ENCODE results near the gene PIP5KL1.

Gene PIP5KL1

DNA sequence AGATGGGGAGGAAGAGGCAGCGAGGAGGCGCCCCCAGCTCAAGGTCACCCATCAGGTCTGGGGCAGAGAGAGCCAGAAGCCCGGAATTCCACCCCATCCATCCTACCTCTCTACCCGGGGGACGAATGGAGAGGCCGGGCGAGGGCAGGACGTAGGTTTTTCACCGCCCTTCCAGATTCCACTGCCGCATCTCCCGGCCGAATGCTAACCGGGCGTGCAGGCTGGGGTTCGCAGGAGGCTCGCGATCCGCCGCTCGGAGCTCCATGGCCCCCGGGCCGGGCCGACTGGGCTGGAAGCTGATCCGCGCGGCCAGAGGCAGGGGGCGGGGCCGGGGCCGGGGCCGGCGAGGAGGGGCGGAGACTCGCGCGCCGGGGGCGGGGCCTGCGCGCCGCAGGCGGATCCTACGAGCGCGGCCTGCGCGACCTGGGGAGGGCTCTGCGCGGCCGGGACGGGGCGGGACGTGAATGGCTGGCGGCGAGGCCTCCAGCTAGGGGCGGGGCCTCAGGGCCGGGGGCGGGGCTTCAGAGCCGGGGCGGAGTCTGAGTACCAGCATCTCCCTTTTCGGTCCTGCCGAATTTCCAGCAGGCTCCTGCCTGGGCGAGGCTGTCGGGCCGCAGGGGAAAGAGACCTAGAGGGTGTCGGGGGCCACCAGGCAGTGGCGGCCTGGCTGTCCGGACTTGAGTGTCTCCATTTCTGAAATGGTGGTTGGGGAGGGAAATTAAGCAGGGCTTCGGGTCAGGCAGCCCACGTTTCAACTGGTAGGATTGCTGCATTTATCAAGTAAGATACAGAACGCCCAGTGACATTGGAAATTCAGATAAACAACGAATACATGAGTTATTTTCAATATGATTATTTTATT lies 13.6 kb downstream of the PIP5KL1 start, which contains the start of gene ST6GALNAC4:
Gene ST6GALNAC4, minus strand, starts transcription at position 322 of the 862 bp plus-strand sequence. CDS start 622 bp downstream, outside the sequence.
- Histone ChIP-seq H3K27me3 (ENCODE audit: insufficient read depth, low read length) (peaks cover 18% of the 10 kb centered on the region), H3K27ac (ENCODE audit: low read depth, low read length) (no peak within 1 kb of the TSS), H3K4me3 (ENCODE audit: low read length) (peak within 1 kb of the TSS; percentile 90), H3K9ac (ENCODE audit: low read depth, low read length) (peak within 1 kb of the TSS; percentile 64), H3K4me1 (ENCODE audit: insufficient read depth, low read length) (peaks cover 7% of the 10 kb centered on the region; the same call in 1 of the 2 replicates), H3K36me3 (ENCODE audit: insufficient read depth, low read length) (no peaks in the 10 kb centered on the region), H3K9me3 (ENCODE audit: insufficient read depth, low read depth, low read length) (no peaks in the 10 kb centered on the region)
- 4% methylated on average over 70 of the region's 71 CpGs for WGBS

DNA sequence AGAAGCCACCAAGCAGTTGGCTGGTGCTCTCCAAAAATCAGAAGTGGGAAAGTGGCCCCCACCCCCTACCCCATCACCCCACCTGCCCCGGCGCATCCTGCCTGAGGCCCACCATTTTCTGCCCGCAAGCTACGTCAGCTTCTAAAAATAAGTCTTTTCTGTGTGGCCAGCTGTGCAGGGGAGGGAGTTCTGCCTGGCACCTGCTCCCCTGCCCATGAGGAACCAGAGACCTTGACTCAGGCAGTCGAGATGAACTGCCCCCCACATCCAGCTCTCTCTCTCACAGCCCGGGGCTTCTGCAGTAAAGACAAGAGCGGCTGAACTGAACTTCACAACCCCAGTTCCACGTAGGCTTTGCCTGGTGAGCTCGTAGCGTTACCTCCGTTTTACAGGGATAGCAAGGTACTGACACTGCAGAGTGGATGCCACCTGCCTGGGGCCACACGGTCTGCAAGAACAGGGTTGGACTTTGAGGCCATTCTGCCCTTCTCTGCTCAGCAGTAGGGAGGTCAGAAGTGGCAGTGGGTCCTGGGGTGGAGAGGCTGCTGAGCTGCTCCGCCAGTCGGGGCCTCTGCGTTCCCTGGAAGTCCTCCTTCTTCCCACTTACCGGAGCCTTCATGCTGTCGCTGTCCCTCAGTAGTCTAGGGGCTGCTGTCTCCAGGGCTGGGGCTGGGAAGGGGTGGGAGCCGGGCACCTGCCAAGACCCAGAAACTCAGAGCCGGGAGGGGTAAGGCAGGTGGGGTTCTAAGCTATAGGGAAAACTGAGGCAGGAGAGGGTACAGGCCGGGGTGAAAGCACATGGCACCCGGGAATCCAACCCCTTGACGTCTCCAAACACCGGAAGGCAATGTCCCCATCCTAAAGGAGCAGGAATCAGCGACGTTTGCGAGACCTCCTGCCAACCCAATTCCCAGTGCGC lies 14.5 kb downstream of the PIP5KL1 start:
- H3K27me3 ChIP-seq (ENCODE audit: insufficient read depth, low read length), result peaks cover 14% of the 10 kb centered on the region
- peaks cover 7% of the 10 kb centered on the region; the same call in 1 of the 2 replicates for H3K4me1 ChIP-seq (ENCODE audit: insufficient read depth, low read length)
- H3K36me3 ChIP-seq (ENCODE audit: insufficient read depth, low read length), result no peaks in the 10 kb centered on the region
- H3K9ac ChIP-seq (ENCODE audit: low read depth, low read length), result peak overlapping the region; percentile 64
- no peak overlapping the region for H3K27ac ChIP-seq (ENCODE audit: low read depth, low read length)
- WGBS, result 52% methylated on average over 27 of the region's 27 CpGs
- no peaks in the 10 kb centered on the region for H3K9me3 ChIP-seq (ENCODE audit: insufficient read depth, low read depth, low read length)
- peak overlapping the region; percentile 90 for H3K4me3 ChIP-seq (ENCODE audit: low read length)

DNA sequence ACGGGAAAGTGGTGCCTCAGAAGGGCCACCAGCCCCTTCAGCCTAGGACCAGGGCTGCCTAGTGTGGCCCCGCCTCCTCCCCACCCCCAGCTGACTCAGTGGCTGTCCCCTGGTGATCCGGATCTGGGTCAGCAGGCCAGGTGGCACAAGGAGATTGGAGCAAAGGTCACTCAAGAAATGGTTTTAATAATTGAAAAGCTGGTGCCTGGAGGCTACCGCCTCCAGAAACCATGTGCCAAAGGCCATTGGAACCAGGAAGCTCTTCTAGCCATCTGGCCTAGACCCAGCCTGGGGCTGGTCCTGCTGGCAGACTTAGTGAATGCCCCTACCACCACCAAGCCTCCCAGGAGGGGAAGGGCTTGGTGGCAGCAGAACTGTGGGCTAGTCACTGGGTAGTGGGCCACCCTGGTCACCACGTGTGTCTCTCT lies 15.2 kb downstream of the PIP5KL1 start:
- H3K27me3 ChIP-seq (ENCODE audit: insufficient read depth, low read length), result peaks cover 12% of the 10 kb centered on the region
- no peak overlapping the region for H3K27ac ChIP-seq (ENCODE audit: low read depth, low read length)
- no peaks in the 10 kb centered on the region for H3K36me3 ChIP-seq (ENCODE audit: insufficient read depth, low read length)
- H3K9ac ChIP-seq (ENCODE audit: low read depth, low read length), result no peak overlapping the region
- no peaks in the 10 kb centered on the region for H3K9me3 ChIP-seq (ENCODE audit: insufficient read depth, low read depth, low read length)
- whole genome bisulfite sequencing, result 86% methylated on average over 5 of the region's 5 CpGs
- H3K4me1 ChIP-seq (ENCODE audit: insufficient read depth, low read length), result peaks cover 7% of the 10 kb centered on the region; the same call in 1 of the 2 replicates
- no peak overlapping the region for H3K4me3 ChIP-seq (ENCODE audit: low read length)

DNA sequence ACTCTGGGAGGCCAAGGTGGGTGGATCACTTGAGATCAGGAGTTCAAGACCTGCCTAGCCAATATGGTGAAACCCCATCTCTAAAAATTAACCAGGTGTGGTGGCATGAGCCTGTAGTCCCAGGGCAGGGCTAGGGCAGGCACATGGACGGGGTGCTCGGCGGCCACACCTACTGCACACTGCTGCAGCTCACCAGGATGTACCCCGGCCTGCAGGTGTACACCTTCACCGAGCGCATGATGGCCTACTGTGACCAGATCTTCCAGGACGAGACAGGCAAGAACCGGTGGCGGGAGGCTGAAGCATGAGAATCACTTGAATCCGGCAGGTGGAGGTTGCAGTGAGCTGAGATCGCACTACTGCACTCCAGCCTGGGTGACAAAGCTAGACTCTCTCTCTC lies 16.9 kb downstream of the PIP5KL1 start:
- peaks cover 7% of the 10 kb centered on the region; the same call in 1 of the 2 replicates for H3K4me1 ChIP-seq (ENCODE audit: insufficient read depth, low read length)
- no peak overlapping the region for H3K4me3 ChIP-seq (ENCODE audit: low read length)
- H3K27me3 ChIP-seq (ENCODE audit: insufficient read depth, low read length), result peaks cover 12% of the 10 kb centered on the region
- no peak overlapping the region for H3K9ac ChIP-seq (ENCODE audit: low read depth, low read length)
- no peaks in the 10 kb centered on the region for H3K9me3 ChIP-seq (ENCODE audit: insufficient read depth, low read depth, low read length)
- no peak overlapping the region for H3K27ac ChIP-seq (ENCODE audit: low read depth, low read length)
- no peaks in the 10 kb centered on the region for H3K36me3 ChIP-seq (ENCODE audit: insufficient read depth, low read length)
- WGBS, result 95% methylated on average over 11 of the region's 11 CpGs

DNA sequence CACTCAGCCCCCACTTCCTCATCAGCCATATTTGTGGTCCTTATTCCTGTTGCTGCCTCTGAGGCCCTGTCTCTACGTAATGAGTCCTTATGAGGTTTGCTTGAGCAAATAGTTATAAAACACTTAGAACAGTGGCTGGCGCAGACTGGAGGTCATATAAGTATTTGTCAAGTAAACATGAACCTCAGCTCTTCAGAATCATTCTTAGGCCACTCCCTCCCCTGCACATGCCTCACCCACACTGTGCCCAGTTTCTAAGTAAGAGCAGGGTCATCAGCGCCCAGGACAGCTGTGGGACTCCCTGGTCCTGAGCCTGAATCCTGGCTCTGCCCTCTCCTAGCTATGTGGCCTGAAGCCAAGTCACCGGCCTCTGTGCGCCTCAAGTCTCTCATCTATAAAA lies 17.7 kb downstream of the PIP5KL1 start:
- no peaks in the 10 kb centered on the region for H3K9me3 ChIP-seq (ENCODE audit: insufficient read depth, low read depth, low read length)
- peaks cover 7% of the 10 kb centered on the region; the same call in 1 of the 2 replicates for H3K4me1 ChIP-seq (ENCODE audit: insufficient read depth, low read length)
- no peak overlapping the region for H3K27ac ChIP-seq (ENCODE audit: low read depth, low read length)
- H3K27me3 ChIP-seq (ENCODE audit: insufficient read depth, low read length), result peaks cover 12% of the 10 kb centered on the region
- H3K36me3 ChIP-seq (ENCODE audit: insufficient read depth, low read length), result no peaks in the 10 kb centered on the region
- WGBS, result 93% methylated on average over 5 of the region's 5 CpGs
- no peak overlapping the region for H3K4me3 ChIP-seq (ENCODE audit: low read length)
- no peak overlapping the region for H3K9ac ChIP-seq (ENCODE audit: low read depth, low read length)

DNA sequence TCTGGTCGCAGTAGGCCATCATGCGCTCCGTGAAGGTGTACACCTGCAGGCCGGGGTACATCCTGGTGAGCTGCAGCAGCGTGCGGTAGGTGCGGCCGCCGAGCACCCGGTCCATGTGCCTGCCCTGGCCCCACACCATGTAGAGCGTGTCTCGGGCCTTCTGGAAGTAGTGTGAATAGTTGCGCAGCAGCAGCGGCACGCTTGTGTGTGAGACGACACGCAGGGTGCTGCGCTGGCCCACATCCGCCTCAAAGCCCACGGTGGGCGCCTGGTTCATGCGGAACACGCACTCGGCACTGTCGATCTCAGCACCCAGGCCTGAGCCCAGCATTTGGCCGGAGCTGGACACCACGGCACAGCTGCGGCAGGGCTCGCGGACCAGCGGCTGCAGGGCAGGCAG lies 18.3 kb downstream of the PIP5KL1 start:
- 96% methylated on average over 31 of the region's 31 CpGs for WGBS
- Histone ChIP-seq H3K9ac (ENCODE audit: low read depth, low read length) (no peak overlapping the region), H3K9me3 (ENCODE audit: insufficient read depth, low read depth, low read length) (no peaks in the 10 kb centered on the region), H3K27me3 (ENCODE audit: insufficient read depth, low read length) (peaks cover 12% of the 10 kb centered on the region), H3K4me1 (ENCODE audit: insufficient read depth, low read length) (peaks cover 6% of the 10 kb centered on the region; the same call in 1 of the 2 replicates), H3K36me3 (ENCODE audit: insufficient read depth, low read length) (no peaks in the 10 kb centered on the region), H3K4me3 (ENCODE audit: low read length) (no peak overlapping the region), H3K27ac (ENCODE audit: low read depth, low read length) (no peak overlapping the region)

DNA sequence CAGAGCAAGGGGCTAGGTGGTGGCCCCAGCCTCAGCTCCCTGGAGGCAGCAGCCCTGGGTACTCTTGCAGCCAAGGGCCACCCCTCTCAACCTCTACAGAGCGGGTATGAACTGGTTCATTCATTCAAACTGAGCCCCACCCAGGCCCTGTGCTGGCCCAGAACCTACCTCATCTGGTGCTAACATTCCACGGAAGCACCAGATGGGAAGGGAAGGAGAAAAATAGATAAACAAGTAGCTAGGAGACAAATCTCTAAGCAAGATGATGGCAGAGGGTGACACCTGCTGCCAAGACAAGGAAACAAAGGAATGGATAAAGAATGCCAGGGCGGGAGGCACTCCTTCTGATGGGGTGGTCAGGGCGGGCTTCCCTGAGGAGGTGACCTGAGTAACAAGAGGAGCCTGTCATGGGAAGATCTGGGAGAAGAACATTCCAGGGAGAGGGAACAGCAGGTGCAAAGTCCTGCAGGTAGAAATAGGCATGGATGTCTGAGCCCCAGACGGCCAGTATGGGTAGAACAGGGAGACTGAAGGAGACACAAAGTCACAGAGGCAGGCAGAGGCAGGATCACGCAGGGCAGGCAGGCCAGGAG lies 19.9 kb downstream of the PIP5KL1 start:
- Histone ChIP-seq H3K27me3 (ENCODE audit: insufficient read depth, low read length) (peaks cover 2% of the 10 kb centered on the region; the same call in 1 of the 2 replicates), H3K4me3 (ENCODE audit: low read length) (no peak overlapping the region), H3K9me3 (ENCODE audit: insufficient read depth, low read depth, low read length) (no peaks in the 10 kb centered on the region), H3K36me3 (ENCODE audit: insufficient read depth, low read length) (no peaks in the 10 kb centered on the region), H3K9ac (ENCODE audit: low read depth, low read length) (no peak overlapping the region), H3K4me1 (ENCODE audit: insufficient read depth, low read length) (no peaks in the 10 kb centered on the region), H3K27ac (ENCODE audit: low read depth, low read length) (no peak overlapping the region)
- WGBS, result 78% methylated on average over 6 of the region's 6 CpGs

DNA sequence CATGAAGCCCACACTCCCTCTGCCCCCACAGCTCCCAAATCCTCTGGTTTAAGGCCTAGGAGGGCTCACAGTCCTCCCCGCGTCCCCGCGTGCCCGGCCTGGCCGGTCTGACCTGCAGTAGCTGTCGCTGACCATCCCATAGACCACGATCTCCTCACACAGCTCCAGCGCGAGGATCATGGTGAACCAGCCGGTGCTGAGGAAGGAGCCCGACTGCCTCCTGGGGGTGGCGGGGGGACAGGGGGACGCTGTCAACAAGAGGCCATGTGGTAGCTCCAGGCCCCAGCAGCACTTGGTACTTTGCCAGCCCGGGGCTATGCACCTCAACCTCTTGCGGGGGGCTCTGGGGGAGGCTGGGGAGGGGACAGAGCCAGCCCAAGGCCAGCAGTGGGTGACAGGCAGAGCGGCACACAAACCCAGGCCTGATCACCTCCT lies 20.7 kb downstream of the PIP5KL1 start:
- WGBS, result 92% methylated on average over 17 of the region's 17 CpGs
- 0 out of 2 replicates have a peak, but pooled peaks cover 1% of the 10 kb centered on the region for H3K4me1 ChIP-seq (ENCODE audit: insufficient read depth, low read length)
- no peak overlapping the region for H3K4me3 ChIP-seq (ENCODE audit: low read length)
- H3K27me3 ChIP-seq (ENCODE audit: insufficient read depth, low read length), result no peaks in the 10 kb centered on the region
- no peak overlapping the region for H3K27ac ChIP-seq (ENCODE audit: low read depth, low read length)
- no peaks in the 10 kb centered on the region for H3K36me3 ChIP-seq (ENCODE audit: insufficient read depth, low read length)
- H3K9me3 ChIP-seq (ENCODE audit: insufficient read depth, low read depth, low read length), result no peaks in the 10 kb centered on the region
- no peak overlapping the region for H3K9ac ChIP-seq (ENCODE audit: low read depth, low read length)

DNA sequence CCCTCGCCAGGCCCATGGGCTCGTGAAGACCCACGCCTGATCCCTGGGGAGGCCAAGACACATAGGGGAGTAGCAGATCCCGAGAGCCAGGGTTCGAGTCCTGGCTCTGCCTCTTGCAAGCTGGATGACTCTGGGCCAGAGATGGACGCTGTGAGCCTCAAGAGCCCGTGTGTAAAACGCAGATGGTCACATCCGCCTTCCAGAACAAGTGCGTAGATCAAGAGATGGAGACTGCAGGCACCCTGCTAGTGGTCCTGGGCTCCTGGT lies 22.0 kb downstream of the PIP5KL1 start:
- 95% methylated on average over 10 of the region's 10 CpGs for WGBS
- H3K9me3 ChIP-seq (ENCODE audit: insufficient read depth, low read depth, low read length), result no peaks in the 10 kb centered on the region
- no peak overlapping the region for H3K9ac ChIP-seq (ENCODE audit: low read depth, low read length)
- H3K36me3 ChIP-seq (ENCODE audit: insufficient read depth, low read length), result no peaks in the 10 kb centered on the region
- H3K27me3 ChIP-seq (ENCODE audit: insufficient read depth, low read length), result no peaks in the 10 kb centered on the region
- H3K4me3 ChIP-seq (ENCODE audit: low read length), result no peak overlapping the region
- no peak overlapping the region for H3K27ac ChIP-seq (ENCODE audit: low read depth, low read length)
- H3K4me1 ChIP-seq (ENCODE audit: insufficient read depth, low read length), result peaks cover 13% of the 10 kb centered on the region

DNA sequence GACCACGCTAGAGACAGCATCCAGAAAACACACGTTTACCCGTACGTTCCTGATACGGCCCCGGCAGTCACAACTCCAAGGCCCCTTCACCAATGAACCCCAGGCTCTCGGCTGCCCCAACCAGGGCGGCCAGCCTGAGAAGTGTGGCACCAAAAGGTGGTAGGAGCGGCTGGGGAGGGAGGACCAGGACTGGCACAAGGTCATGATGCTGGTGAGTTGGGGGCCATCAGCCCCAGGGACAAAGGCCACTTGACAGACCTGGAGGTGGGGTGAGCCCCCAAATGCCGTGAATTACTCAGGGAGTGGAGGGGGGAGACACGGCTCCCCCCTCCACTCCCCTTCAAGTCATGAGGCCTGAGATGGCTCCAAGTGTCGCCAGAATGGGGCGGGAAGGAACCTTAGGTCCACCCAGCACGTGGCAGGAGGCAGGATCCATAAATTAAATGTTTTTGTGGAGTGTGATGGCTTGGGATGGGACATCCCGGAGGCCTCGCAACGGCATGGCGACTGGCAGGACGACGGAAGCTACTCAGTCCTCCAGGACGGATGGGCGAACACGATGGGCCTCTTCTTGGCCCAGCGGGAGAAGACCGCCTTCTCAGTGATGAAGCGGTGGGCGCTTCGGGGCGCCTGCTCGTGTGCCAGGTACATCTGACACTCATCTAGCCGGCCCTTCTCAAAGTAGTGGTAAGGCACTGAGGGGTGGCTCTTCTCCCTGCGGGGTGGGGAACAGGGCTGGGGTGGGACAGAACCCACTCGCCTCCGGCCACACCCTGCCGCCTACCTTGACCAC lies 22.5 kb downstream of the PIP5KL1 start:
- H3K27me3 ChIP-seq (ENCODE audit: insufficient read depth, low read length), result no peaks in the 10 kb centered on the region
- no peak overlapping the region for H3K4me3 ChIP-seq (ENCODE audit: low read length)
- peaks cover 17% of the 10 kb centered on the region for H3K4me1 ChIP-seq (ENCODE audit: insufficient read depth, low read length)
- no peak overlapping the region for H3K9ac ChIP-seq (ENCODE audit: low read depth, low read length)
- H3K27ac ChIP-seq (ENCODE audit: low read depth, low read length), result no peak overlapping the region
- no peaks in the 10 kb centered on the region for H3K9me3 ChIP-seq (ENCODE audit: insufficient read depth, low read depth, low read length)
- H3K36me3 ChIP-seq (ENCODE audit: insufficient read depth, low read length), result no peaks in the 10 kb centered on the region
- WGBS, result 90% methylated on average over 33 of the region's 35 CpGs

Measured in HUES64 (cell line).